ENCODE data around the gene SORCS2.

Gene SORCS2

GRCh38 chr4:7470522-7471128, 278.3 kb downstream of the SORCS2 start:
- no peak overlapping the region for H3K4me3 ChIP-seq (replicated peaks; ENCODE audit: low read depth, low read length)
- H3K27me3 ChIP-seq (replicated peaks; ENCODE audit: control insufficient read depth, insufficient read depth, low read length), result no peaks in the 10 kb centered on the region; the same call in 1 of the 2 replicates
- TF ChIP-seq CTCF (IDR thresholded peaks at IDR 0.05; ENCODE audit: insufficient read depth, low read length, poor library complexity, severe bottlenecking), result no peak
- no peak for DNase-seq (ENCODE audit: extremely low read depth, insufficient read length)
- no peaks in the 10 kb centered on the region for H3K36me3 ChIP-seq (ENCODE audit: control insufficient read depth, insufficient read depth, low read length)

- no peak overlapping the region for H3K4me3 ChIP-seq (replicated peaks; ENCODE audit: low read depth, low read length)
- no peaks in the 10 kb centered on the region; the same call in 1 of the 2 replicates for H3K27me3 ChIP-seq (replicated peaks; ENCODE audit: control insufficient read depth, insufficient read depth, low read length)
- no peaks in the 10 kb centered on the region for H3K36me3 ChIP-seq (ENCODE audit: control insufficient read depth, insufficient read depth, low read length)
- no peak for DNase-seq (ENCODE audit: extremely low read depth, insufficient read length)
- TF ChIP-seq CTCF (IDR thresholded peaks at IDR 0.05; ENCODE audit: insufficient read depth, low read length, poor library complexity, severe bottlenecking), result no peak
These were observed 280.2 kb downstream of the SORCS2 start for GRCh38 chr4:7472442-7473013.

DNA sequence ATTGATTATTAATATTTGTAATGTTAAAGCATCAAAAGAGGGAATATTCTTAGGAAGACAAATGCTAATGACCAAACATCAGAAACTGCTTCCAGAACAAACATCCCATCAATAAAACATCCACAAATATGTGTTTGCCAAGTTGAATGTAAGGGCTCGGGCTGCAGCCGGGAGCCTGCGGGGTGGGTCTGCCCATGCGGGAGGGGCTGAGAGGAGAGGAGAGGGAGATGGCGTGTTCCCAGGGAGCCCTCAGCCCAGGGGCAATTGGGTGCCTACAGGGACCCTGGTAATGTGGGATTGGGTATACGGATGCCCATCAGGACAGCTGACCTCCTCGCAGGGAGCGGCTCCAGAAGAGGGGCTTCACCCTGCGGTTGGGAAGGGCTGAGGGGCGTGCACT, 280.7 kb downstream of the SORCS2 start:
- no peak overlapping the region for H3K4me3 ChIP-seq (replicated peaks; ENCODE audit: low read depth, low read length)
- no peaks in the 10 kb centered on the region; the same call in 1 of the 2 replicates for H3K27me3 ChIP-seq (replicated peaks; ENCODE audit: control insufficient read depth, insufficient read depth, low read length)
- no peak for DNase-seq (ENCODE audit: extremely low read depth, insufficient read length)
- TF ChIP-seq CTCF (IDR thresholded peaks at IDR 0.05; ENCODE audit: insufficient read depth, low read length, poor library complexity, severe bottlenecking), result no peak
- no peaks in the 10 kb centered on the region for H3K36me3 ChIP-seq (ENCODE audit: control insufficient read depth, insufficient read depth, low read length)

DNA sequence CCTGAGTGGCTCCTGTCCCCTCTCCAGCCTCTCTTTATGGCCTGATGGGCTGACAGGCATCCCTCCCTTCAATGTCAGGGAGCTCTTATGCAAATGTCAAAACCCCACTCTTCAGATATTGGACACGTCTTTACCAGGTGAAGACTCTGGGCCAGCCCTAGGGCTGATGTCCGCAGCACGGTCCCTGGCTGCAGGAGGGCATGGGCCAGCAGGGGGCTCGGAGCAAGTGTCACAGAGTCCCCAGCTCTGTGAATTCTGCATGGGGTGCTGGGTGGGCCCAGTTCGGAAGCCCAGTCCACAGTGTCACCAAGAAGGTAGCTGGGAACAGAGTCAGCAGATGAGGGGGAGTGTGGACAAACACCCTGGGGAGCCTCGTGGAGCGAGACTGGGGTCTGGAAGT, 282.0 kb downstream of the SORCS2 start:
- TF ChIP-seq CTCF (IDR thresholded peaks at IDR 0.05; ENCODE audit: insufficient read depth, low read length, poor library complexity, severe bottlenecking), result no peak
- H3K36me3 ChIP-seq (ENCODE audit: control insufficient read depth, insufficient read depth, low read length), result no peaks in the 10 kb centered on the region
- DNase-seq (ENCODE audit: extremely low read depth, insufficient read length), result no peak
- H3K27me3 ChIP-seq (replicated peaks; ENCODE audit: control insufficient read depth, insufficient read depth, low read length), result no peaks in the 10 kb centered on the region; the same call in 1 of the 2 replicates
- no peak overlapping the region for H3K4me3 ChIP-seq (replicated peaks; ENCODE audit: low read depth, low read length)

DNA sequence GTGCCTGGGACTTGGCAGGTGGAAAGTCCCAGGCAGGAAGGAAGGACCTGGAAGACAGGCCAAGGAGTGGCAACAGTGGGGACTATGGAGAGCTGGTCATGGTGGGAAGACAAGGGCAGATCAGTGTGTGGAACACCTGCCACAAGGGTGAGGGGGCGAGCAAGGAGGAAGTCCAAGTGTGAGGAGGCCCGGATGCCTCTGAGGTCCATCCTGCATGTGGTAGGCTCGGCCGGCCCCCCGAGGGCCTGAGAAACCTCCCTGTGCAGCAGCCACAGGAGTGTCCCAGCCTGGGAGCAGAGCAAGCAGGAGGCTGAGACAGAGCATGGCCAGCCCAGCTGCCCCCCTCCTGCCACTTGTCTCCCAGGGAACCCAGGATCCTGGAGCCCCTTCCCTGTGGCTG, 282.9 kb downstream of the SORCS2 start:
- H3K36me3 ChIP-seq (ENCODE audit: control insufficient read depth, insufficient read depth, low read length), result no peaks in the 10 kb centered on the region
- H3K27me3 ChIP-seq (replicated peaks; ENCODE audit: control insufficient read depth, insufficient read depth, low read length), result no peaks in the 10 kb centered on the region; the same call in 1 of the 2 replicates
- H3K4me3 ChIP-seq (replicated peaks; ENCODE audit: low read depth, low read length), result no peak overlapping the region
- TF ChIP-seq CTCF (IDR thresholded peaks at IDR 0.05; ENCODE audit: insufficient read depth, low read length, poor library complexity, severe bottlenecking), result no peak
- no peak for DNase-seq (ENCODE audit: extremely low read depth, insufficient read length)

Measured in GM06990 (cell line).